Measurements from ENCODE around the gene PDP2. TPM values are rescaled to one million over a fixed set of nuclear protein-coding genes. Genes with fewer than 3 reads are reported as not detected.

The PDP2 gene
- total RNA-seq, 2 experiments from 2014 or later: 13.8 to 29.2 TPM

GRCh38 chr16:66915041-66915440 is 34.7 kb downstream of the PDP2 start:
- Histone ChIP-seq H3K4me3 (ENCODE audit: low read depth, low read length, poor library complexity, severe bottlenecking) (no peak overlapping the region), H3K79me2 (ENCODE audit: insufficient read depth, low read depth, low read length) (no peaks in the 10 kb centered on the region), H3K9me2 (ENCODE audit: insufficient read depth, low read length) (no peaks in the 10 kb centered on the region), H3K36me3 (ENCODE audit: insufficient read depth, low read length) (no peaks in the 10 kb centered on the region), H3K4me2 (ENCODE audit: low read length) (no peak overlapping the region), H4K20me1 (ENCODE audit: insufficient read depth, low read length) (no peaks in the 10 kb centered on the region), H3K27ac (ENCODE audit: low read depth, low read length, poor library complexity, severe bottlenecking) (no peak overlapping the region), H3K4me1 (ENCODE audit: insufficient read depth, low read length, poor library complexity, severe bottlenecking) (no peaks in the 10 kb centered on the region), H2AFZ (ENCODE audit: low read length) (no peak overlapping the region), H3K9me3 (ENCODE audit: low read length) (no peaks in the 10 kb centered on the region)
- TF ChIP-seq, protein P1, sequence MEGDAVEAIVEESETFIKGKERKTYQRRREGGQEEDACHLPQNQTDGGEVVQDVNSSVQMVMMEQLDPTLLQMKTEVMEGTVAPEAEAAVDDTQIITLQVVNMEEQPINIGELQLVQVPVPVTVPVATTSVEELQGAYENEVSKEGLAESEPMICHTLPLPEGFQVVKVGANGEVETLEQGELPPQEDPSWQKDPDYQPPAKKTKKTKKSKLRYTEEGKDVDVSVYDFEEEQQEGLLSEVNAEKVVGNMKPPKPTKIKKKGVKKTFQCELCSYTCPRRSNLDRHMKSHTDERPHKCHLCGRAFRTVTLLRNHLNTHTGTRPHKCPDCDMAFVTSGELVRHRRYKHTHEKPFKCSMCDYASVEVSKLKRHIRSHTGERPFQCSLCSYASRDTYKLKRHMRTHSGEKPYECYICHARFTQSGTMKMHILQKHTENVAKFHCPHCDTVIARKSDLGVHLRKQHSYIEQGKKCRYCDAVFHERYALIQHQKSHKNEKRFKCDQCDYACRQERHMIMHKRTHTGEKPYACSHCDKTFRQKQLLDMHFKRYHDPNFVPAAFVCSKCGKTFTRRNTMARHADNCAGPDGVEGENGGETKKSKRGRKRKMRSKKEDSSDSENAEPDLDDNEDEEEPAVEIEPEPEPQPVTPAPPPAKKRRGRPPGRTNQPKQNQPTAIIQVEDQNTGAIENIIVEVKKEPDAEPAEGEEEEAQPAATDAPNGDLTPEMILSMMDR (conservative IDR thresholded peaks at IDR 0.05; ENCODE audit: low read length): no peak
- no peak for TF ChIP-seq EZH2phosphoT487 (IDR thresholded peaks at IDR 0.05; ENCODE audit: borderline replicate concordance, low read depth, low read length)
- intact Hi-C loops (cut with micrococcal nuclease; ENCODE audit: unreplicated experiment): no loop called here
- BruUV-seq (replicated peaks): no TSS peak
- CTCF ChIA-PET (ENCODE audit: unreplicated experiment): no interaction called here
- DNase-seq (ENCODE audit: low spot score): no peak
- POLR2A ChIA-PET: no interaction called here

DNA sequence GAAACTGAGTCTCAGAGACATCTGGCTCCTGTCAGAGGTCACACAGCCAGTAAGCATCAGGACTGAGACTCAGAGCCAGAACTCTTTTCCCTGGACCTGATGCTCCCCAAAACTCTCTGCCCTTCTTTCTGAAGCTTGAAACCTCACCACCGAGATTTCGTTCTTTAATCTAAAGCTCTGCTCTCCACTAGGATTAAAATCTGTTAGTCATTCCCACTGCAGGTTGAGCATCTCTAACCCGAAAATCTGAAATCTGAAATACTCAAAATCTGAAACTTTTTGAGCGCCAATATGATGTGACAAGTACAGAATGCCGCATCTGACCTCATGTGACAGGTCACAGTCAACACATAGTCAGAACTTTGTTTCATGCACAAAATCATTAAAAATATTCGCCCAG is 36.2 kb downstream of the PDP2 start:
- no peaks in the 10 kb centered on the region for H3K9me2 ChIP-seq (ENCODE audit: insufficient read depth, low read length)
- H3K36me3 ChIP-seq (ENCODE audit: insufficient read depth, low read length): no peaks in the 10 kb centered on the region
- CTCF ChIA-PET (ENCODE audit: unreplicated experiment): no interaction called here
- intact Hi-C loops (cut with micrococcal nuclease; ENCODE audit: unreplicated experiment): no loop called here
- H3K4me2 ChIP-seq (ENCODE audit: low read length): no peak overlapping the region
- no peaks in the 10 kb centered on the region for H3K4me1 ChIP-seq (ENCODE audit: insufficient read depth, low read length, poor library complexity, severe bottlenecking)
- TF ChIP-seq, protein P1 (conservative IDR thresholded peaks at IDR 0.05; ENCODE audit: low read length): no peak
- no peak for TF ChIP-seq EZH2phosphoT487 (IDR thresholded peaks at IDR 0.05; ENCODE audit: borderline replicate concordance, low read depth, low read length)
- no peak overlapping the region for H3K4me3 ChIP-seq (ENCODE audit: low read depth, low read length, poor library complexity, severe bottlenecking)
- no peaks in the 10 kb centered on the region for H3K79me2 ChIP-seq (ENCODE audit: insufficient read depth, low read depth, low read length)
- no peaks in the 10 kb centered on the region for H4K20me1 ChIP-seq (ENCODE audit: insufficient read depth, low read length)
- DNase-seq (ENCODE audit: low spot score): no peak
- no peak overlapping the region for H3K27ac ChIP-seq (ENCODE audit: low read depth, low read length, poor library complexity, severe bottlenecking)
- no peak overlapping the region for H2AFZ ChIP-seq (ENCODE audit: low read length)
- BruUV-seq (replicated peaks): no TSS peak
- H3K9me3 ChIP-seq (ENCODE audit: low read length): no peaks in the 10 kb centered on the region
- POLR2A ChIA-PET: interaction anchor here (1.6 kb wide), 1 partner anchor 12 kb away, joined by 5 read pairs; no protein-coding TSS in a partner anchor

GRCh38 chr16:66917741-66918140 is 37.4 kb downstream of the PDP2 start:
- TF ChIP-seq, protein P1 (conservative IDR thresholded peaks at IDR 0.05; ENCODE audit: low read length): no peak
- no peak for TF ChIP-seq EZH2phosphoT487 (IDR thresholded peaks at IDR 0.05; ENCODE audit: borderline replicate concordance, low read depth, low read length)
- intact Hi-C loops (cut with micrococcal nuclease; ENCODE audit: unreplicated experiment): no loop called here

More at GRCh38 chr16:66917741-66918140, 37.4 kb downstream of the PDP2 start:
- Histone ChIP-seq H3K4me1 (ENCODE audit: insufficient read depth, low read length, poor library complexity, severe bottlenecking) (no peaks in the 10 kb centered on the region), H3K36me3 (ENCODE audit: insufficient read depth, low read length) (no peaks in the 10 kb centered on the region), H3K9me3 (ENCODE audit: low read length) (no peaks in the 10 kb centered on the region), H3K79me2 (ENCODE audit: insufficient read depth, low read depth, low read length) (no peaks in the 10 kb centered on the region), H3K27ac (ENCODE audit: low read depth, low read length, poor library complexity, severe bottlenecking) (no peak overlapping the region), H4K20me1 (ENCODE audit: insufficient read depth, low read length) (no peaks in the 10 kb centered on the region), H3K4me3 (ENCODE audit: low read depth, low read length, poor library complexity, severe bottlenecking) (no peak overlapping the region), H3K4me2 (ENCODE audit: low read length) (no peak overlapping the region), H2AFZ (ENCODE audit: low read length) (no peak overlapping the region), H3K9me2 (ENCODE audit: insufficient read depth, low read length) (no peaks in the 10 kb centered on the region)
- ChIA-PET CTCF (ENCODE audit: unreplicated experiment) (no interaction called here), POLR2A (no interaction called here)
- no peak for DNase-seq (ENCODE audit: low spot score)
- no TSS peak for BruUV-seq (replicated peaks)

Measured in OCI-LY7 (cell line).